Mesenchymal stem cell (in vitro differentiated cells and primary cell): Measurements from ENCODE around the gene DKK2.
A peak's percentile ranks its signal among the peaks of the same experiment; 100 is the strongest.

Experiments used
- DNase-seq: peaks from one replicate; pipeline ENCODE4 v3.0.0-alpha.2; 2013
- H2AFZ ChIP-seq: one replicate; pipeline ENCODE4 v1.6.1; 2013; ENCODE audit warnings: low read depth, mild to moderate bottlenecking, control low read depth, inconsistent platforms, low read length, moderate library complexity
- H2AK5ac ChIP-seq: 2 replicates; pipeline ENCODE4 v1.6.1; 2013; ENCODE audit warnings: low read length, moderate library complexity, mild to moderate bottlenecking, inconsistent platforms; ENCODE audit not compliant: severe bottlenecking
- H2BK120ac ChIP-seq: one replicate; pipeline ENCODE4 v1.6.1; 2013; ENCODE audit warnings: low read depth, mild to moderate bottlenecking, inconsistent platforms, low read length, moderate library complexity
- H2BK12ac ChIP-seq, 2 experiments: one replicate each; pipeline ENCODE4 v1.6.1; 2013; ENCODE audit warnings: inconsistent platforms in 2 of 2, low read length in 2 of 2, mild to moderate bottlenecking in 2 of 2, moderate library complexity in 2 of 2, control low read depth in 1 of 2
- H2BK15ac ChIP-seq: one replicate; pipeline ENCODE4 v1.6.1; 2013; ENCODE audit warnings: mild to moderate bottlenecking, low read depth, inconsistent platforms; ENCODE audit not compliant: poor library complexity, severe bottlenecking
- H2BK5ac ChIP-seq: 2 replicates; pipeline ENCODE4 v1.6.1; 2013; ENCODE audit warnings: low read depth, mild to moderate bottlenecking, low read length, control low read depth, inconsistent platforms; ENCODE audit not compliant: poor library complexity, severe bottlenecking
- H3K14ac ChIP-seq, 2 experiments: one replicate each; pipeline ENCODE4 v1.6.1; 2013; ENCODE audit warnings: inconsistent platforms in 2 of 2, low read length in 2 of 2, control low read depth in 1 of 2, mild to moderate bottlenecking in 1 of 2, moderate library complexity in 1 of 2
- H3K18ac ChIP-seq, 2 experiments: one replicate each; pipeline ENCODE4 v1.6.1; 2013; ENCODE audit warnings: inconsistent platforms in 2 of 2, low read length in 2 of 2, control low read depth in 1 of 2, low read depth in 1 of 2, mild to moderate bottlenecking in 1 of 2
- H3K23ac ChIP-seq, 2 experiments: one replicate each; pipeline ENCODE4 v1.6.1; 2013; ENCODE audit warnings: inconsistent platforms in 2 of 2, low read length in 2 of 2, mild to moderate bottlenecking in 2 of 2, moderate library complexity in 2 of 2, control low read depth in 1 of 2
- H3K27ac ChIP-seq: 2 replicates; pipeline ENCODE4 v1.5.1; 2013; ENCODE audit warnings: mild to moderate bottlenecking, moderate library complexity, low read length, control low read depth, inconsistent platforms; ENCODE audit not compliant: poor library complexity, severe bottlenecking
- H3K27me3 ChIP-seq, 2 experiments: 2 replicates each; pipeline versions ENCODE4 v1.6.1 to v1.7.0; 2013; ENCODE audit warnings: low read length in 2 of 2, mild to moderate bottlenecking in 2 of 2, moderate library complexity in 2 of 2, control low read depth in 1 of 2, inconsistent platforms in 1 of 2; ENCODE audit not compliant: control insufficient read depth in 1 of 2, insufficient read depth in 1 of 2
- H3K36me3 ChIP-seq, 2 experiments: 2 replicates each; pipeline versions ENCODE4 v1.6.1 to v1.7.0; 2013; ENCODE audit warnings: low read length in 2 of 2, control low read depth in 1 of 2, inconsistent platforms in 1 of 2, low read depth in 1 of 2, mild to moderate bottlenecking in 1 of 2; ENCODE audit not compliant: insufficient read depth in 2 of 2, control insufficient read depth in 1 of 2
- H3K4ac ChIP-seq, 2 experiments: one replicate each; pipeline ENCODE4 v1.6.1; 2013; ENCODE audit warnings: inconsistent platforms in 2 of 2, low read length in 2 of 2, mild to moderate bottlenecking in 2 of 2, moderate library complexity in 2 of 2, control low read depth in 1 of 2, low read depth in 1 of 2
- H3K4me1 ChIP-seq: 2 replicates; pipeline ENCODE4 v1.6.1; 2013; ENCODE audit warnings: low read depth, low read length, control low read depth; ENCODE audit not compliant: control insufficient read depth, insufficient read depth
- H3K4me2 ChIP-seq: 2 replicates; pipeline ENCODE4 v1.6.1; 2013; ENCODE audit warnings: low read length, mild to moderate bottlenecking, inconsistent platforms; ENCODE audit not compliant: poor library complexity, severe bottlenecking
- H3K4me3 ChIP-seq, 2 experiments: 2 replicates each; pipeline versions ENCODE4 v1.5.1 to v1.7.0; 2013; ENCODE audit warnings: low read length in 2 of 2, mild to moderate bottlenecking in 2 of 2, control low read depth in 1 of 2, low read depth in 1 of 2; ENCODE audit not compliant: insufficient read depth in 1 of 2
- H3K79me1 ChIP-seq: replicated peaks from 2 replicates; pipeline ENCODE4 v1.6.1; 2013; ENCODE audit warnings: mild to moderate bottlenecking, control low read depth, low read length, inconsistent platforms; ENCODE audit not compliant: poor library complexity, severe bottlenecking
- H3K9ac ChIP-seq: 2 replicates; pipeline ENCODE4 v1.7.0; 2013; ENCODE audit warnings: mild to moderate bottlenecking, low read length, moderate library complexity
- H3K9me3 ChIP-seq: 2 replicates; pipeline ENCODE4 v1.7.0; 2013; ENCODE audit warnings: mild to moderate bottlenecking, low read length; ENCODE audit not compliant: control insufficient read depth
- H4K8ac ChIP-seq: one replicate; pipeline ENCODE4 v1.6.1; 2013; ENCODE audit warnings: inconsistent platforms, mild to moderate bottlenecking, low read length, moderate library complexity
- H4K91ac ChIP-seq: one replicate; pipeline ENCODE4 v1.6.1; 2013; ENCODE audit warnings: mild to moderate bottlenecking, low read length, inconsistent platforms
- WGBS: methylation state at CpG from one replicate; pipeline ENCODE4 v1.1.7; 2013; ENCODE audit warnings: mixed read lengths; 5-methylcytosine and 5-hydroxymethylcytosine counted together

Gene DKK2

GRCh38 chr4:107034091-107034995 is 1.8 kb downstream of the DKK2 start:
- Histone ChIP-seq H4K8ac (no peak overlapping the region), H2AK5ac (no peak overlapping the region), H3K27ac (no peak overlapping the region), H4K91ac (no peak overlapping the region), H3K9me3 (no peaks in the 10 kb centered on the region), H3K18ac (no peak overlapping the region), H3K36me3 (no peaks in the 10 kb centered on the region), H3K23ac (no peak overlapping the region), H2AFZ (peak overlapping the region; percentile 43), H3K27me3 (peaks cover 15 to 67% of the 10 kb centered on the region in 2 experiments), H3K14ac (no peak overlapping the region), H3K4ac (no peak overlapping the region), H3K4me2 (peak overlapping the region; percentile 97), H3K4me1 (peaks cover 24% of the 10 kb centered on the region), H2BK12ac (no peak overlapping the region), H2BK5ac (no peak overlapping the region), H3K4me3 (peak overlapping the region; percentile 55 to 72), H3K79me1 (no peaks in the 10 kb centered on the region), H2BK120ac (no peak overlapping the region), H3K9ac (no peak overlapping the region), H2BK15ac (no peak overlapping the region)
- peak; percentile 61 for DNase-seq
- WGBS = 8% methylated on average over 39 of the region's 39 CpGs

- H3K14ac ChIP-seq = no peak overlapping the region
- no peak overlapping the region for H2BK12ac ChIP-seq
- no peak overlapping the region for H3K4me3 ChIP-seq
- H3K4ac ChIP-seq = no peak overlapping the region
- H3K18ac ChIP-seq = no peak overlapping the region
- H4K8ac ChIP-seq = no peak overlapping the region
- no peak overlapping the region for H2BK120ac ChIP-seq
- no peaks in the 10 kb centered on the region for H3K79me1 ChIP-seq
- no peaks in the 10 kb centered on the region for H3K36me3 ChIP-seq
- no peak overlapping the region for H3K4me2 ChIP-seq
- H3K9ac ChIP-seq = no peak overlapping the region
- H2BK5ac ChIP-seq = no peak overlapping the region
- no peaks in the 10 kb centered on the region for H3K4me1 ChIP-seq
- H3K9me3 ChIP-seq = no peaks in the 10 kb centered on the region
- H3K23ac ChIP-seq = no peak overlapping the region
- peaks cover 0 to 8% of the 10 kb centered on the region in 2 experiments for H3K27me3 ChIP-seq
- H2BK15ac ChIP-seq = no peak overlapping the region
- H4K91ac ChIP-seq = no peak overlapping the region
- WGBS = no CpG with 5 or more reads among the region's 1 CpG
- H3K27ac ChIP-seq = no peak overlapping the region
- H2AFZ ChIP-seq = no peak overlapping the region
- no peak for DNase-seq
- H2AK5ac ChIP-seq = no peak overlapping the region
These were observed 8.7 kb downstream of the DKK2 start for GRCh38 chr4:107027379-107027778.

- Histone ChIP-seq H3K9ac (no peak overlapping the region), H2BK15ac (no peak overlapping the region), H2AK5ac (no peak overlapping the region), H3K4me1 (no peaks in the 10 kb centered on the region), H3K14ac (no peak overlapping the region), H3K18ac (no peak overlapping the region), H3K79me1 (no peaks in the 10 kb centered on the region), H4K8ac (no peak overlapping the region), H3K36me3 (no peaks in the 10 kb centered on the region), H3K23ac (no peak overlapping the region), H3K27me3 (no peaks in the 10 kb centered on the region), H3K4me3 (no peak overlapping the region), H2AFZ (no peak overlapping the region), H2BK12ac (no peak overlapping the region), H4K91ac (no peak overlapping the region), H3K4me2 (no peak overlapping the region), H3K4ac (no peak overlapping the region), H2BK120ac (no peak overlapping the region), H2BK5ac (no peak overlapping the region), H3K9me3 (no peaks in the 10 kb centered on the region), H3K27ac (no peak overlapping the region)
- no peak for DNase-seq
- WGBS = 88% methylated on average over 2 of the region's 3 CpGs
These were observed 17.8 kb downstream of the DKK2 start for GRCh38 chr4:107018344-107018735.

- H2AFZ ChIP-seq = no peak overlapping the region
- H4K91ac ChIP-seq = no peak overlapping the region
- H3K4ac ChIP-seq = no peak overlapping the region
- no peak overlapping the region for H3K18ac ChIP-seq
- H4K8ac ChIP-seq = no peak overlapping the region
- no peak overlapping the region for H3K4me3 ChIP-seq
- H3K4me1 ChIP-seq = no peaks in the 10 kb centered on the region
- no peak overlapping the region for H3K14ac ChIP-seq
- no peak overlapping the region for H2AK5ac ChIP-seq
- no peaks in the 10 kb centered on the region for H3K36me3 ChIP-seq
- no peak overlapping the region for H2BK12ac ChIP-seq
- no peak overlapping the region for H3K9ac ChIP-seq
- H3K4me2 ChIP-seq = no peak overlapping the region
- no peaks in the 10 kb centered on the region for H3K79me1 ChIP-seq
- no peak overlapping the region for H2BK5ac ChIP-seq
- no peak for DNase-seq
- no peak overlapping the region for H2BK15ac ChIP-seq
- no peaks in the 10 kb centered on the region for H3K9me3 ChIP-seq
- no peaks in the 10 kb centered on the region for H3K27me3 ChIP-seq
- WGBS = 100% methylated on average over 2 of the region's 7 CpGs
- no peak overlapping the region for H3K27ac ChIP-seq
- no peak overlapping the region for H2BK120ac ChIP-seq
- no peak overlapping the region for H3K23ac ChIP-seq
These were observed 18.4 kb downstream of the DKK2 start for GRCh38 chr4:107017443-107018343.
